GM20431 (cell line): ENCODE measurements around the gene RALA.

ENCODE experiments used
- in situ Hi-C: fragments of 300-500 bp; cut with MseI, MboI; formaldehyde crosslinking; loops from one replicate; pipeline ENCODE4 v1.15.0; 2020; ENCODE audit warnings: low sequenced_read_pairs; ENCODE audit not compliant: unreplicated experiment

The RALA gene

DNA sequence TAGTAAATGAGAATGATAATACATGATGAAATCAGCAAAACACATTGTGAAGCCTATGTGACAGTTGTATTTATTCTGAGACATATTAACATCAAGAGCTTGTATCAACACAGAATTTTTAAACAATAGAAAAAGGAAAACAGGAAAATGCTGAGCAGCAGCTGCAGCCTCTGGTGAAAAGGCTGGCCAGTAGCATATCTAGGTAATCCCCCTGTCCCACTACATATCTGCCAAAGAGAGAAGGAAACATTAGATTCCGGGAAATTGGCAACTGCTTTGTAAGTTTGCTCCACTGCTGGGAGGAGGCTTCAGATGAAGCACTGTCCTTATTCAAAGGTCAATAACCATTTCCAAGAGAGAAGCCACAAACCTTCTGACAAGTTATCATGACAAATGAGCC is 89.4 kb downstream of the RALA start:
- in situ Hi-C loops, result no loop called here

DNA sequence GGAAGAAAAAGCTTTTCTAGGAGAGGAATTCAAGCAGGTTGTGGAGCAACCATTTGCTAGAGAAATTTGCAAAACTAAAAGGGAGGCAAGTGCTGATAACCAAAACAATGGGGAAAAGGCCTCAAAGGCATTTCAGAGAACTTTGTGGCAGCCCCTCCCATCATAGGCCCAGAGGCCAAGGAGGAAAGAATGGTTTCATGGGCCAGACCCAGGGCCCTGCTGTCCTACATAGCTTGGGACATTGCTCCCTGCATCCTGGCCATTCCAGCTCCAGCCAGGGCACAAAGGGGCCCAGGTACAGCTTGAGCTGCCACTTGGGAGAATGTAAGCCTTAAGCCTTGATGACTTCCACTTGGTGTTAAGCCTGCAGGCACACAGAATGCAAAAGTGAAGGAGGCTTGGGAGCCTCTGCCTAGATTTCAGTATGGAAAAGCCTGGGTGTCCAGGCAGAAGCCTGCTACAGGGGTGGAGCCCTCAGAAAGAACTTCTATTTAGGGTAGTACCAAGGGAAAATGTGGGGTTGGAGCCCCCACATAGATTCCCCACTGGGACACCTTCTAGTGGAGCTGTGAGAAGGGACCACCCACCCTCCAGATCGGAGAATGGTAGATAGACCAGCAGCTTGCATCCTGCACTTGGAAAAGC is 91.2 kb downstream of the RALA start:
- in situ Hi-C loops, result no loop called here

DNA sequence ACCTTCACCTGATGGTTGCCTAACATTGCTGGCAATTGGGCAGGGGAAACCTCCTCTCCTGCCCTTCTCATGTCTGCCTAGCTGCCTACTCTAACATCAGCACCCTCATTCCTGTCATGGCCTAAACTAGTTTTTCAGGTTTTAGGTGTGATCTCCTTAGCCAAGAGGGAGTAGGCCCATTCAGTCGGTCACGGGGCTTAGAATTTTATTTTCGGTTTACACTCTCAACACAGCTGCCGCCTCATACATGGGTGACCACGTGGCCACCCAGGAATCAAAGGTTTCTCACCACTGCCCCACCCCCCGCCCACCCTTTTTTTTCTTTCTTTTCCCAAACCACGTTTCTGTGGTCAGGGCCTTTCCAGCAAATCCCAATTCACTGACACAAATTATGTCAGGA is 97.2 kb downstream of the RALA start:
- in situ Hi-C loops, result no loop called here

DNA sequence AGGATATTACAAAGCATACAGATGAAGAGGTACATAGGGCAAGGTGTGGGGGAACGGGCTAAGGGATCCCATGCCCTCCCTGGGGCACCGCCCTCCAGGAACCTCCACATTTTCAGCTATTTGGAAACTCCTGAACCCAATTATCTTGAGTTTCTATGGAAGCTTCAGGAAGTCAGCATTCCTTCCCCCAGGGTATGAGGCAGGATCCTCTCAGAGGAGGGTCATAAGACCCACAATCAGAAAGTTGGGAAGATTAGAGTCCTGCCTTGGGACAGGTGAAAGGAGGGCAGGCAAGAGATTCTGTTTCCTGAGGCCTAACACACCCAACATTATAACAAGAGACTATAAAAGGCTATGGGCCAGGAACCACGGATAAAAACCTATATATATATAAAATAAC is 98.0 kb downstream of the RALA start:
- in situ Hi-C loops, result no loop called here

DNA sequence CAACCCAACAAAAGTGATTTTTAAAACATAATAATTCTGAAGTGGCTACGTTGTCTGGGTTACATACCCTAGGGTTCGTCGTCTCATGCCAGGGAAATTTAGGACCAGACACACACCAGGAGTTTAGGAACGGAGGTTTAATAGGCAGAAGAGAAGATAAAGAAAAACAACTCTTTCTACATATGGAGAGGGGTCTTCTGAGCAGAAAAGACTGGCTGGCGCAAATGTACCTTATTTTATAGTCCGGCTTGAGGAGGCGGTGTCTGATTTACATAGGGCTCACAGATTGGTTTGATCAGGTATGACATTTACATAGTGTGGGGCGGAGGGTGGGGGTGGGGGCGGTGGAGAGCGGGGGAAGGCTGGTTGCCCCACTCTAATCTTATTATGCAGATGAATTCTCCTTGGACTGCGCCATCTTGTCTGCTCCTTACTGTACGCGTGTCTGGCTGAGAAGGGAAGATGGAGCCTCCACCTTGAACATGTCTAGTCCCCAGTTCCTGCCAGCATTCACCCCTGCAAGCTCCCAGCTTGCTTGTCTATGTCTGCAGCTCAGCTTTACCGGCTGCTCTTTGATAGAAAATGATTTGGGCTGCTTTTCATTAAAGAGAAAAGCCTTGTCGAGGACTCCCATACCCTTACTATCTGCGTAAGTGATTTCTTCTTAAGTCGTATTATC is 98.7 kb downstream of the RALA start:
- in situ Hi-C loops, result no loop called here

DNA sequence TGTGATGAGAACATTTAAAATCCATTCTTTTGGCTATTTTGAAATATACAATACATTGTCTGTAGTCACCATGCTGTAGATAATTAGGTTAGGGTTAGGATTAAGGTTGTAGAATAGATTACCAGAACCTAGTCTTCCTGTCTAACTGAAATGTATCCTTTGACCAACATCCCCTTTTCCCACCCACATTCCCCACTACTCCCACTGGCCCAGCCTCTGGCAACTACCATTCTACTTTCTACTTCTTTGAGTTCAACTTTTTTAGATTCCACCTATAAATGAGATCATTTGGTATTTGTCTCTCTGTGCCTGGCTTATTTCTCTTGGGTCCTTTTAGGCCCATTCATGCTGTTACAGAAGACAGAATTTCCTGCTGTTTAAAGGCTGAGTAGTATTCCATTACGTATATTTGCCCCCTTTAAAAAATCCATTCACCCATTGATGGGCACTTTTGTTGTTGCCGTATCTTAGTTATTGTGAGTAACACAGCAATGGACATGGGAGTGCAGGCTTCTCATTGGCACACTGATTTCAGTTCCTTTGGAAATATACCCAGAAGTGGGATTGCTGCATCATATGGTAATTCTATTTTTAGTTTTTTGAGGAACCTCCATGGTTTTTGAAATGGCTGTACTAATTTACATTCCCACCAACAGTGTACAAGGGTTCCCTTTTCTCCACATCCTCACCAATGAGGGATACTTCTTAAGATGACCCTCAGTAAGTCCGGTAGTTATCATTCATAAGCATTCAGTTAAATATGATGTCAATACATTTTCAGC is 104.0 kb downstream of the RALA start:
- in situ Hi-C loops, result no loop called here

DNA sequence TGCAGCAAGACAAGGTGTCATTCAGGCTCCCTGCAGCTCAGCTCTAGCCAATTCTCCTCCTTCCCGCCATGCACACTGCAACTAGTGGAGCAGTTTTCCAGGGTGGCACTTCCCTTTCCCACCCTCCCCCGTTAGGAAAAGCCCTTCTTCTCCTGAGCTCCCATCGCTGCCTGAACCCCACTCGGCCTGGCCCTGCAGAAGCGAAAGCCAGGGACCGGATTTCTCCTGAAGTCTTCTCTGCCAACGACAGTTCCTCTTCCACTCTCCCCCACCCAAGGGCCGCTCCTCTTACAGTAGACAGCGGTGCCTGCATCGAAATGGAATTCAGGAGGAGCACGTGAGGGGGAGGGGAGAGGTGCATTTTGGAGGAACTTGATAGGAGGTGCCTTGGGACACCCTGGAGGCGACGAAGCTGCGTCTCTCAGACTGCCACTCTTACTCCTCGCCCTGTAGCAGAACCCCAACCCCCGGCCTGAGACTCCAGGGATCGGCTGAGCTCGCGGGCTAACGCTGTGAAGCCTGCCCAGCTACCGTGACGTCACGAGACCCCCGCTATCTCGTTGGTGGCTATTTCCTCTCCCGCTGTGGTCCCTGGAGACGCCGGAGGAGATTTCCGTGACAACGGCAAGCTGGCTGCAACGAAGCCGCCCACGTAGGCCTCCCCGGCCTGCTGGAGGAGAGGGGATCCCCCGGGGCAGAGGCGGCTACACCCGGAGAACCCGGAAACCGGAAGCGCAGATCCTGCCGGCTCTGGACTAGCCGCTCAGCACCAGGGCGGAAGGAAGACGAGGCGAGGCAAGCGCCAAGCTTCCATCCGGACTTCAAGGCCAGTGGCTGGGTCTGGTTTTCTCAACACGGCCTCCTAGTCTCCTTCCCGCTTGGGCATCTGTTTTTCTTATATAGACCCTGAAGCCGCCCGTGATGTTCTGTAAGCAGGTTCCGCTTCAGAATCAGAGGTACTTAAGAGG is 109.7 kb downstream of the RALA start:
- in situ Hi-C loops, result no loop called here

DNA sequence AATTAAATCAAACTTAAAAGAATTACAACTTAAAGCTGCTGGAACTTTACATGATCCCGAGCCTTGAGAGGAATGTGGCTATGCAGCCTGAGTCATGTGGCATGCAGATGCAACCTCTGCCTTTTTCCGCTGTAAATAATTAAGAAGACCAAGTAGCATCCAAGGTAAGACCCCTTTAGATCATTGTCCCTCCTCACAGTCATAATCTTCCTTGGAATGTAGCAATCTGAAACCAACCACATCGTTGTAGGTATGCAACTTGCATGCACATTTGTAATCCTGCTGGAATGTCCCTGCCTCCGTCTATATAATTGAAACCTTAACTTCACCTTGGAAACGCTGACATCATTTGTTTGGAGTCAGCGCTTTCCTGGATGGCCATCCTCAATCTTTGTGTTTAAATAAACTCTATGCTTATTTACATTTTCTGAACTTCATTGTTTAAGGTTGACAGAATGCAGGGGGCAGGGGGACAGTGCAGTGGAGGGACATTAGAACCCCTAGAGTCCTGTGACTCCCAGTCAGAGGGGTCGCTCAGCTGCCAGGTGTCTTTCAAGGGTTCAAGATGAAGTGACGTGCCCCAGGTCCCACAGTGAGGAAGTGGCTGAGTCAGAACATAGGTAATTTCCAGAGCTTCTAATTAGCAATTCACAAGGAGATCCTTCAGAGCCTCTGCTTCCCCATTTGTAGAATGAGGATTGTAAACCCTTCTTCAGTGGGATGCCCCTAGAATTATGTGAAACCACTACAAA is 110.7 kb downstream of the RALA start:
- in situ Hi-C loops, result no loop called here

DNA sequence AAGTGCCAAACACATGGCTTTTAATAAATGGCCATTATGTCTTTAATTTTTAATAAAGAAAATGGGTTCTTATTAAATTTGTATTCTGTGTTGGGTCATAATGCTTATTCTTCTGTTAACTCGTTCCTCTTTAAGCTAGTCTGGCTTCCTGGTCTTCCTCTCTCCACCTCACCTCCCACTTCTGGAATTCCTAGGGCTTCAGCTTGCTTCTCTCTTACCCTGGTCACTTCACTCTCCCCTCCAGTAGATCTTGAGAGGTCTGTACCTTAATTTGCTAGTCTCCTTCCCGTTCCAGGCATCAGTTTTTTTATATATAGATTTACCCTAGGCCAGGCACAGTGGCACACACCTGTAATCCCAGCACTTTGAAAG is 111.2 kb downstream of the RALA start:
- in situ Hi-C loops, result no loop called here

DNA sequence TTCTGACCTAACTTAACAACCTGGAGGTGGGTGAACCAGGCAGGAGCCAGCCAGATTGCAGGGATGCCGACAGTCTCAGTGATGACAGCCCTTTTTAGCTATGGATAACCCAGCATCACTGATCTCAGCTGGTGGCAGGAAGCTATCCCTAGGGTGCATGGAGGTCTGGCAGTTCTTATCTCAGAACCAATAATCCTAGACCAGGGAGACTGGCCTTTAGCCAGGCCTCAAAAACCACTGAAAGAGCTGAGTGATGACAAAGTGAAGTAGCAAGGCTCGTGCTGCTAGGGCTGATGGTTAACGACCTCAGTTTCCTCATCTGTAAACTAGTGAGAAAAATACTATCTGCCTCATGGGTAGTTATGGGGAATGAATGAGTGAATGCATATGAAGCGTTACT is 112.5 kb downstream of the RALA start:
- in situ Hi-C loops, result no loop called here

DNA sequence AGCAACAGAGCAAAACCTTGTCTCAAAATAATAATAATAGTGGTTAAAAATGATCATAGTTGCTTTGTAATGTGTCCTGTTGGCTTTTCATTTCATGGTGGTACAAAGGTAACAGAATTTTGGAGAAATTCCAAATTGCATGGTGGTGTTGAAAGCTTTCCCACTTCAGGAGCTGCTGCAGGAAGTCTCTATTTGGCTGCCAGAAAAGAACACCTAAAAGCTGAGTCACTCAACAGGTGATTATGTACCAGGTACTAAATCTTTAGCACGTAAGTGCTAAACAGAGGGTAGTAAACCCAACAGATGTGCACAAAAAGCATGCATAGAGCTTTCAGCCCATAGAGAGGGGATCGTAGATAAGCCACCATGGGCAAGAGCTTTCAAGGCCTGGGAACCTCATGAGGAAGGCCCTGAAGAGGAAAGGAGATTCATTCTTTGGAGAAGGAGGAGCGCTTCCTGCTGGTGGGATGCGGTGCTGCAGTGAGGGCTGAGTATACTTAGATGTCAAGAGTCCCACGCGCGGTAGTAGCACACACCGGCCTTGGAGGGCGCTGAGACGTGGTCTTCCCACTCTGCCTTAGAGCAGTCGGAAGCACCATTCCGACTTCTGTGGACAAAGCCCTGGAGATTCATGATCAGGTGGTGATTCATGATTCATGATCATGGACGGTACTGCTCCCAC is 118.7 kb downstream of the RALA start:
- in situ Hi-C loops, result loop anchor here (10.0 kb wide), 1 partner anchor 157 kb away; no protein-coding TSS in a partner anchor

DNA sequence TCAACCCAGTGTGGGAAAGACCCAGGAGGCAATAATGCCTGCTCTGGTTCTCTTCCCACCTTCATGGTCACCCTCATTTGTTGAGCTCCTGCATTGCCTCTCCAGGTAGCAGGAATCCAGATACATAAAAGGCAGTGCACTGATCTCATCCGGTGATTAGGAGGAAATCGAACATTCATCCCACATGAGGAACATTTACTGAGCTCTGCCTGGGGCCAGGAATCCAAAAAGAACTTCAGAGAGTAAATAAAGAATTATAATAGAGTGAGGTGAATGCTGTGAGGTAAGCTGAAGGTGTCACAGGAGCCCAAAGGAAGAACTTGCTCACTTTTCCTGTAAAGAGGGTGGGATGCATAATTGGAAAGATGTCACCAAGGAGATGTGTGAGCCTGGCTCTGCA is 121.2 kb downstream of the RALA start:
- in situ Hi-C loops, result loop anchor here (10.0 kb wide), 1 partner anchor 160 kb away; no protein-coding TSS in a partner anchor

DNA sequence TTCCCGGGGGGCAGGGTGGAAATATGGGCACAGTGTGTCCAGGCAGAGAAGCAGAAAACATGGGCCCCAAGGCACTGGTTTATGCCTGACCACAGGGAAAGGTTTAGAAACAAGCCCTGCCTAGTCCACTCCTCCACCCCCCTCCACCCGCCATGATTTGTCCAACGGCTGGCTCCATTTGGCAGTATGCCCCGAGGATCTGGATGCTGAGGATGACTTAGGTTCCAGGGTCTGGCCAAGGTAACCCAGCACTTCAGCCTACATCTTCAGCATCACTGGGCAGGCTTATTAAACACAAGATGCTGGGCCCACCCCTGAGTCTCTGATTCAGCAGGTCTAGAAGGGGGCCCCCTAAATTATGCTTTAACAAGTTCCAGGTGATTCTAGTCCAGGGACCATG is 121.9 kb downstream of the RALA start:
- in situ Hi-C loops, result loop anchor here (10.0 kb wide), 1 partner anchor 161 kb away; no protein-coding TSS in a partner anchor

DNA sequence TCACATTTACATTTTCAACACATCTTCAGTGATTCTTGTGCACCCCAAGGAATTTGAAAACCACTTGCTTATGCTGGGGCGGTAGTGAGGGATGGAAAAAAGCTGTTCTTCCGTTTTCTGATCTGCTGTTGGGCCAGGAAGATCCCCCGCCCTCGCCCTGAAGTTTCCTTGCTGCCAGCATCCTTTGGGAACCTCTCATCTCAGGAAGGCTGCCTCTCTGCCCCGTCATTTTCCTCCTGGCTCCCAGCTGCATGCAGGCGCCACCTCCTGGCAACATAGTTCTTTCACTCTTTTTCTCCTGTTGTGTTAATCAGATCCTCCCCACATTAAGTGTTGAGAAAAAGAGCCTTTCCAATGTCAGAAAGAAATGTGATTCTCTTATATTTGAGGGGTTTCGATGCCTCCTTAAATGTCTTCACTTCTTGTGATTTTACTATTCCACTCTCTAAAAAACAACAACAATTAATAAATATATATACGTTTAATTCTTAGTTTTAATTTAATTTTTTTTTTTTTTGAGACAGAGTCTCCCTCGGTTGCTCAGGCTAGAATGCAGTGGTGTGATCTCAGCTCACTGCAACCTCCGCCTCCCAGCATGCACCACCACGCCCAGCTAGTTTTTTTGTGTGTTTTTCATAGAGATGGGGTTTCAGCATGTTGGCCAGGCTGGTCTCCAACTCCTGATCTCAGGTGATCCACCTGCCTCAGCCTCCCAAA is 122.9 kb downstream of the RALA start:
- in situ Hi-C loops, result loop anchor here (10.0 kb wide), 1 partner anchor 161 kb away; no protein-coding TSS in a partner anchor

DNA sequence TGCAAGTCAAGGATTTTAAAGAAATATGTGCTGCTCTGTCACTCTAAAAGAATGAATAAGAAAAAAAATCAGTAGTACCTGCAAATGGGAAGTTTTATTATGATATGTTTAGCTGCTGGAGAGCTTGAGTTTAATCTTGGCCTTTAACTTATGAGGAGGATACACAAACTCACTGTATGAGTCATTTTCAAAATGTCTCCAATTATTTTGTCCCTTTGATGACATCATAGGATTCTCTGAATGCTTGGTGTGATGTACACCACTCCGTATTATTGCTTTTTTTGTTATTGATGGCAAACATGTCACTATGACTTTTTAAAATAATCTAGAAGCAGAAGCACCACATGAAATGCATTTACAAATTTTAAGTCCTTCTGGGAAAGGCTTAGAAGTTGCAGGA is 125.8 kb downstream of the RALA start:
- in situ Hi-C loops, result loop anchor here (10.0 kb wide), 1 partner anchor 164 kb away; no protein-coding TSS in a partner anchor

DNA sequence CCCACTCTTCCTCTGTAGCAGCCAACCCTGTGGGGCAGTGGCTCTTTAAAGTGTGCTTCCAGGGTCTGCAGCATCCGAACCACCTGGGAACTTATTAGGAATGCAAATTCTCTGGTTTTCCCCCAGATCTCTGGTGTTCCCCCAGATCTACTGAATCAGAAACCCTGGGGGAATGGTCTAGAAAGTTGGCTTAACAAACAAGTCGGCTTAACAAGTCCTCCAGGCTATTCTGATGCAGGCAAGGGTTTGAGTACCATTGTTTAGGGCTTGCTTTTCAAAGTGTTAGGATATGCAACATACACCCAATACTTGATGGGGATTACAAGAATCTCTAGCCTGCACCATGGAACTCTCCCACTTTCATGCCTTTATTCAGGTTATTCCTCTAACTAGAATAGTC is 126.3 kb downstream of the RALA start:
- in situ Hi-C loops, result loop anchor here (10.0 kb wide), 1 partner anchor 165 kb away; no protein-coding TSS in a partner anchor

DNA sequence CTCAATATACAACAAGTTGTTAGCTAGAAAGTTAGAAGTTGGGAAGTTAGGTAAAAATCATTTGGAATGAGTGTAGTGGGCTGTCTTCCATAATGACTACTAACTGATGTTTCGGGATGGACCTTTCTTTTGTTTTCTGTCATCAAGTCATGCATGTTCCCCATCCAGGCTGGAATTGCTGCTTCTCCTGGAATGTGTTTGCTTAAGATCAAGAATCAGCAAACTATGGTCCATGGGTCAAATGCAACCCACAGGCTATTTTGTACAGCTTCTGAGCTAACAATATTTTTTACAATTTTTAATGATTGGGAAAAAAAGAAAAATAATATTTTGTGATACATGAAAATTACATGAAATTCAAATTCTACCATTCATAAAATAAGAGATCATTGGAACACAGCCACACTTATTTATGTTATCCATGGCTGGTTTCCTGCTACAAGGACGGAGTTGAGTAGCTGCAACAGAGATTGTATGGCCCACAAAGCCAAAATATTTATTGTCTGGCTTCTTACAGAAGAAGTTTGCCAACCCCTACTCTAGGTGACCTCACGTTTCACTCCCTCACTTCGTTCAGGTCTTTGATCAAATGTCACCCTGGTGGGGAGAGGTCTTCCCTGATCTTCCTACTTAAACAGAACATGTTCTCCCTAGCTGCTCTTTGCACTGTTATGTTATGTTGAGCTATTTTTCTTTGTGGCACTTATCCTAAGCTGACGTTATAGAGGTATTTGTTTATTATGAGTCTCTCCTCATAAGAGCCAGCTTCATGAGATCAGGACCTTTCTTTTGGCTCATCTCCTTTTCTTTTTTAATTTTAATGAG is 127.1 kb downstream of the RALA start:
- in situ Hi-C loops, result no loop called here
